GM21529 (cell line): Measurements from ENCODE around the gene KBTBD7.

Source experiments
- ATAC-seq: cut with Tn5 transposase; IDR thresholded peaks from one replicate; pipeline ENCODE4 v1.9.1; 2021; ENCODE audit not compliant: unreplicated experiment

KBTBD7 gene

DNA sequence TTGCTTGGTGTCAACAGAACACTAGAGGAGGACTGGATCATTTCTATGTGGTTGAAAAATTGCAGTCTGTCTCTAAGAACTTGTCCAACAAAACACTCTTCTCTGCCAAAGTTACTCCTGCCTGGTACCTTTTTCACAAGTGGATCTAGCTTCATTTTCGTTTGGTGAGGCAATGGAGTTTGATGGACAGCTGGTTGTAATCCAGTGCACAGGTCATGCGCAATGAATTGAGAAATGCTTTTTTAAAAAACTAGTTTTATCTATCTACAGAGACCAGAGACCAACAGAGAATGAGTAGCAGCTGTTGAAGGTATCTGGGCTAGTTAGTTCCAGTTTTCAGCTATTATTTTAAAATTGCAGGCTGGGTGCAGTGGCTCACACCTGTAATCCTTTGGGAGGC, 49.8 kb downstream of the KBTBD7 start:
- no peak for ATAC-seq
